Adrenal gland (tissue), 5 donors: ENCODE results near the gene ANO2.

Experiments
- POLR2A ChIP-seq, 2 donors: fragments of 450-650 bp; IDR thresholded peaks; one replicate each; pipeline ENCODE4 v1.6.1; 2017; ENCODE audit warnings: antibody characterized with exemption in 2 of 2, mild to moderate bottlenecking in 2 of 2, moderate library complexity in 1 of 2
- TF ChIP-seq, protein P1 (sequence below), 6 experiments: fragments of 450-650 bp in 4 of 6; fragments of 200-600 bp in 2 of 6; sonication (generic) in 1 of 6; IDR thresholded peaks; 1 replicate in 5 of 6; 2 replicates in 1 of 6; pipeline versions ENCODE4 v1.5.1 to v1.8.0; 2016 to 2021; ENCODE audit warnings: antibody characterized with exemption in 6 of 6, mild to moderate bottlenecking in 2 of 6, moderate library complexity in 1 of 6
- donor health status: DM: no; HTN: no; CAD: no.

DNA sequence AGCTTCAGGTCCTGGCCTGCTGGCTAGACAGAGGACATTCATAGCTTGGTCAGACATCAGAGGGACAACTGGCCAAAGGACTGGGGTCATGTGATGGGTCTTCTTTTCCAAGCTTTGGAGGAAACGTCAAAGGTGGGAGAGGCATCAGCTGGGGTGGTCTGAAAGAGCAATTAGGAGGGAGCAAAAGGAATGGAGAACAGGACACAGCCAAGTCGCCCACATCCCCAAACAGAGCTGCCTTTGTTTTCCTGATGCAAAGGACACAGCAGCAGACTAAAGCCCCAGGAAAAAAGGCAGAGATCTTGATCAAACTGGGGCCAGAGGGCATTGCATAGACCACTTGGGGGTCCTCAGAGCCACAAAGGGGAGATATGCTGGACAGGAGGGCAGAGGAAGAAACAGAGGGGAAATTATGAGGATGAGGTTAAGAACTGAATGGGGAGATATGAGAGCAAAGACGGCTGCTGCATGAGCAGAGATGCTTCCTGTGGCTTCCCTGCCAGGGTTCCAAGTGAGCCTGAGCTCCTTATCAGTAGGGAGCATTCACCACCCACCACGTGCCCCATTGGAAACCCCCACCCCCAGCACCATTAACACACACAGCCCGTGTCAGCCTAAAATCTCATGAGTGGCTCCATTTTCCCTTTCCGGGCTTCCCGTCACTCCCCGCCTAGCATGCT is 62.4 kb downstream of the ANO2 start:
- TF ChIP-seq, protein P1, sequence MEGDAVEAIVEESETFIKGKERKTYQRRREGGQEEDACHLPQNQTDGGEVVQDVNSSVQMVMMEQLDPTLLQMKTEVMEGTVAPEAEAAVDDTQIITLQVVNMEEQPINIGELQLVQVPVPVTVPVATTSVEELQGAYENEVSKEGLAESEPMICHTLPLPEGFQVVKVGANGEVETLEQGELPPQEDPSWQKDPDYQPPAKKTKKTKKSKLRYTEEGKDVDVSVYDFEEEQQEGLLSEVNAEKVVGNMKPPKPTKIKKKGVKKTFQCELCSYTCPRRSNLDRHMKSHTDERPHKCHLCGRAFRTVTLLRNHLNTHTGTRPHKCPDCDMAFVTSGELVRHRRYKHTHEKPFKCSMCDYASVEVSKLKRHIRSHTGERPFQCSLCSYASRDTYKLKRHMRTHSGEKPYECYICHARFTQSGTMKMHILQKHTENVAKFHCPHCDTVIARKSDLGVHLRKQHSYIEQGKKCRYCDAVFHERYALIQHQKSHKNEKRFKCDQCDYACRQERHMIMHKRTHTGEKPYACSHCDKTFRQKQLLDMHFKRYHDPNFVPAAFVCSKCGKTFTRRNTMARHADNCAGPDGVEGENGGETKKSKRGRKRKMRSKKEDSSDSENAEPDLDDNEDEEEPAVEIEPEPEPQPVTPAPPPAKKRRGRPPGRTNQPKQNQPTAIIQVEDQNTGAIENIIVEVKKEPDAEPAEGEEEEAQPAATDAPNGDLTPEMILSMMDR (IDR thresholded peaks at IDR 0.05): no peak
- TF ChIP-seq POLR2A (IDR thresholded peaks at IDR 0.05): no peak
